HFFc6 (cell line): ENCODE measurements around the gene RAPGEF5. TPM values are rescaled to one million over a fixed set of nuclear protein-coding genes. Genes with fewer than 3 reads are reported as not detected.

Source experiments
- DNase-seq: peaks from one replicate; pipeline ENCODE4 v3.0.0-alpha.2; 2018
- H3K27ac Mint-ChIP-seq: 2 replicates; pipeline ENCODE4 v1.8.0; 2020; ENCODE audit warnings: mild to moderate bottlenecking, mixed read lengths
- H3K27me3 Mint-ChIP-seq: 2 replicates; pipeline ENCODE4 v1.8.0; 2021; ENCODE audit warnings: mild to moderate bottlenecking, moderate library complexity, mixed read lengths; ENCODE audit not compliant: insufficient read depth
- H3K36me3 Mint-ChIP-seq: 2 replicates; pipeline ENCODE4 v1.8.0; 2021; ENCODE audit warnings: low read depth, mixed read lengths
- H3K4me1 Mint-ChIP-seq: 2 replicates; pipeline ENCODE4 v1.8.0; 2020; ENCODE audit warnings: low read depth, mixed read lengths
- H3K4me3 Mint-ChIP-seq: 2 replicates; pipeline ENCODE4 v1.8.0; 2020; ENCODE audit warnings: mild to moderate bottlenecking, moderate library complexity, mixed read lengths
- H3K9me3 Mint-ChIP-seq: 2 replicates; pipeline ENCODE4 v1.8.0; 2020; ENCODE audit warnings: mild to moderate bottlenecking, mixed read lengths
- CTCF ChIP-seq: fragments of 200-600 bp; sonication (generic); IDR thresholded peaks from 2 replicates; pipeline ENCODE4 v1.5.0; 2021; ENCODE audit warnings: antibody characterized with exemption, mild to moderate bottlenecking
- total RNA-seq, 6 experiments: library from RNA; stranded (reverse); fragmentation: NEBNext Ultra II Directional; extraction: Animal tissue kit (Norgen Biotek cat#: 25700); gene quantifications; 2 replicates in 1 of 6; 3 replicates in 5 of 6; pipeline ENCODE4 v1.2.3, GENCODE V29; 2021

Gene RAPGEF5
- total RNA-seq, 6 experiments from 2014 or later = 0.33 to 2.4 (median 1.3) TPM

- Mint-ChIP-seq H3K27ac (no peak overlapping the region), H3K36me3 (no peaks in the 10 kb centered on the region), H3K4me1 (no peaks in the 10 kb centered on the region), H3K27me3 (peaks cover 9% of the 10 kb centered on the region), H3K4me3 (no peak overlapping the region), H3K9me3 (no peaks in the 10 kb centered on the region)
- TF ChIP-seq CTCF = no peak
- no peak for DNase-seq
Measured at GRCh38 chr7:22185559-22185958, 171.4 kb downstream of the RAPGEF5 start.

- H3K27me3 Mint-ChIP-seq = peaks cover 17% of the 10 kb centered on the region
- no peak for DNase-seq
- no peak overlapping the region for H3K27ac Mint-ChIP-seq
- H3K4me1 Mint-ChIP-seq = no peaks in the 10 kb centered on the region; the same call in 1 of the 2 replicates
- H3K9me3 Mint-ChIP-seq = no peaks in the 10 kb centered on the region
- no peak for TF ChIP-seq CTCF
- no peaks in the 10 kb centered on the region for H3K36me3 Mint-ChIP-seq
- no peak overlapping the region for H3K4me3 Mint-ChIP-seq
Measured at GRCh38 chr7:22184549-22185199, 172.3 kb downstream of the RAPGEF5 start.

- H3K27me3 Mint-ChIP-seq = peaks cover 21% of the 10 kb centered on the region
- H3K9me3 Mint-ChIP-seq = no peaks in the 10 kb centered on the region
- no peaks in the 10 kb centered on the region; the same call in 1 of the 2 replicates for H3K4me1 Mint-ChIP-seq
- H3K4me3 Mint-ChIP-seq = no peak overlapping the region
- no peak for DNase-seq
- no peak overlapping the region for H3K27ac Mint-ChIP-seq
- TF ChIP-seq CTCF = no peak
- no peaks in the 10 kb centered on the region for H3K36me3 Mint-ChIP-seq
Measured at GRCh38 chr7:22183522-22184280, 173.3 kb downstream of the RAPGEF5 start.

GRCh38 chr7:22182149-22182548 is 174.8 kb downstream of the RAPGEF5 start:
- Mint-ChIP-seq H3K9me3 (no peaks in the 10 kb centered on the region), H3K4me3 (no peak overlapping the region), H3K27ac (no peak overlapping the region), H3K36me3 (no peaks in the 10 kb centered on the region), H3K27me3 (peaks cover 21% of the 10 kb centered on the region), H3K4me1 (no peaks in the 10 kb centered on the region; the same call in 1 of the 2 replicates)
- TF ChIP-seq CTCF = no peak
- no peak for DNase-seq

GRCh38 chr7:22181663-22182062 is 175.3 kb downstream of the RAPGEF5 start:
- Mint-ChIP-seq H3K4me1 (no peaks in the 10 kb centered on the region; the same call in 1 of the 2 replicates), H3K27me3 (peaks cover 23% of the 10 kb centered on the region), H3K4me3 (no peak overlapping the region), H3K36me3 (no peaks in the 10 kb centered on the region), H3K27ac (no peak overlapping the region), H3K9me3 (no peaks in the 10 kb centered on the region)
- no peak for DNase-seq
- TF ChIP-seq CTCF = no peak
